Measurements from ENCODE around the gene STAT6. TPM values are rescaled to one million over a fixed set of nuclear protein-coding genes. Genes with fewer than 3 reads are reported as not detected.

Gene STAT6
- total and polyA plus RNA-seq, 10 of the 15 experiments (the other 5 are each of a cell fraction or from before 2014, with no cell fraction given) = 14.2 to 176 (median 89.6) TPM

DNA sequence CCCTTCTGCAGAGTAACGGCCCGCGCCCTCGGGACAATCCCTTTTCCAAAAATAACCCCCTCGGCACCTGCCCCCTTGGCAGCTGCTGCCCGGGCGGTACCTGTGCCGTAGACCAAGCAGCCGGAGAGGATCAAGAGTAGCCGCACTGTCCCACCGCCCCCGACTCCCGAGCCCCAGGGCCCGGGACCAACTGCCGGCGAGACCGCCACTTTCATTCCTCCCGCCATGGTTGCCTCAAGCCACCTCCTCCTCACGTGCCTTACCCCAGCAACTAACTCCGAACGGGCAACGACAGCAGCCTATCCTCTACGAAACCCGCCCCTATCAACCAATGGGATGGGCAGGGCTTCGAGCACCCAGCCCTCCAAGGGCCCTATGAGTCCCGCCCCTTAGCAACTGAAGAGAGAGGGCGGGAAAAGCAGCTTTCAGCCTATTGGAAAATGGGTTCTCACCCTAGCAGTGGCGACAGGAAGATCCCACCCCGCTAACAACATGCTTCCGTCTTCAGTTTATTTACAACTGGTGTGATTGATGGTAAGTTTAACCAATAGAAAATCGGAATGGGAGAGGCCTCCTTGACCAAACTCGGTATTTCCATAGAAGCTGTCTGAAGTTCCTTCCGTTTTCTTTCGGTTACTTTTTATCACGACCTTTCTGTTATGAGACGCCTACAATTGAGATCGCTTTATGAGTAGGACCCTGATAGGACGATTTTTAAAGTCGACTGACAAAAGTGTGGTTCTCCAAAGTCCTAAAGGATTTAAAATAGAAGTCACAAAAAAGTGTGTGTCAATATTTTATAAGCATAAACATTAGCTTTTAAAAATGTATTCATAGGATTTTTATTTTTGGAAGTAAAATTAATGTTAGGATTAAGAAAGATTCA lies 32.4 kb downstream of the STAT6 start, which contains the start of gene NEMP1 (continued):
- TF ChIP-seq, protein P1, sequence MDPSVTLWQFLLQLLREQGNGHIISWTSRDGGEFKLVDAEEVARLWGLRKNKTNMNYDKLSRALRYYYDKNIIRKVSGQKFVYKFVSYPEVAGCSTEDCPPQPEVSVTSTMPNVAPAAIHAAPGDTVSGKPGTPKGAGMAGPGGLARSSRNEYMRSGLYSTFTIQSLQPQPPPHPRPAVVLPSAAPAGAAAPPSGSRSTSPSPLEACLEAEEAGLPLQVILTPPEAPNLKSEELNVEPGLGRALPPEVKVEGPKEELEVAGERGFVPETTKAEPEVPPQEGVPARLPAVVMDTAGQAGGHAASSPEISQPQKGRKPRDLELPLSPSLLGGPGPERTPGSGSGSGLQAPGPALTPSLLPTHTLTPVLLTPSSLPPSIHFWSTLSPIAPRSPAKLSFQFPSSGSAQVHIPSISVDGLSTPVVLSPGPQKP (IDR thresholded peaks at IDR 0.05; ENCODE audit: low read depth, low read length) = peak; percentile 83; the same call in 1 of the 2 replicates
- TF ChIP-seq BHLHE40 (IDR thresholded peaks at IDR 0.05; ENCODE audit: borderline replicate concordance in 1 of 2, low read depth in 2 of 2, low read length in 1 of 2) = peak; percentile 100
- no peak for TF ChIP-seq SPI1 (IDR thresholded peaks at IDR 0.05; ENCODE audit: borderline replicate concordance, insufficient read depth, low read depth, low read length)
- peak in 1 of 2 experiments; percentile 47; a peak in 1 of 3 replicates for TF ChIP-seq EGR1 (IDR thresholded peaks at IDR 0.05; ENCODE audit: borderline replicate concordance in 1 of 2, low read depth in 2 of 2, low read length in 2 of 2)
- TF ChIP-seq, protein P2, sequence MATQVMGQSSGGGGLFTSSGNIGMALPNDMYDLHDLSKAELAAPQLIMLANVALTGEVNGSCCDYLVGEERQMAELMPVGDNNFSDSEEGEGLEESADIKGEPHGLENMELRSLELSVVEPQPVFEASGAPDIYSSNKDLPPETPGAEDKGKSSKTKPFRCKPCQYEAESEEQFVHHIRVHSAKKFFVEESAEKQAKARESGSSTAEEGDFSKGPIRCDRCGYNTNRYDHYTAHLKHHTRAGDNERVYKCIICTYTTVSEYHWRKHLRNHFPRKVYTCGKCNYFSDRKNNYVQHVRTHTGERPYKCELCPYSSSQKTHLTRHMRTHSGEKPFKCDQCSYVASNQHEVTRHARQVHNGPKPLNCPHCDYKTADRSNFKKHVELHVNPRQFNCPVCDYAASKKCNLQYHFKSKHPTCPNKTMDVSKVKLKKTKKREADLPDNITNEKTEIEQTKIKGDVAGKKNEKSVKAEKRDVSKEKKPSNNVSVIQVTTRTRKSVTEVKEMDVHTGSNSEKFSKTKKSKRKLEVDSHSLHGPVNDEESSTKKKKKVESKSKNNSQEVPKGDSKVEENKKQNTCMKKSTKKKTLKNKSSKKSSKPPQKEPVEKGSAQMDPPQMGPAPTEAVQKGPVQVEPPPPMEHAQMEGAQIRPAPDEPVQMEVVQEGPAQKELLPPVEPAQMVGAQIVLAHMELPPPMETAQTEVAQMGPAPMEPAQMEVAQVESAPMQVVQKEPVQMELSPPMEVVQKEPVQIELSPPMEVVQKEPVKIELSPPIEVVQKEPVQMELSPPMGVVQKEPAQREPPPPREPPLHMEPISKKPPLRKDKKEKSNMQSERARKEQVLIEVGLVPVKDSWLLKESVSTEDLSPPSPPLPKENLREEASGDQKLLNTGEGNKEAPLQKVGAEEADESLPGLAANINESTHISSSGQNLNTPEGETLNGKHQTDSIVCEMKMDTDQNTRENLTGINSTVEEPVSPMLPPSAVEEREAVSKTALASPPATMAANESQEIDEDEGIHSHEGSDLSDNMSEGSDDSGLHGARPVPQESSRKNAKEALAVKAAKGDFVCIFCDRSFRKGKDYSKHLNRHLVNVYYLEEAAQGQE (IDR thresholded peaks at IDR 0.05; ENCODE audit: low read depth, low read length) = no peak
- peak; percentile 96 for TF ChIP-seq SP1 (IDR thresholded peaks at IDR 0.05; ENCODE audit: low read depth, low read length)
- TF ChIP-seq YBX1 (IDR thresholded peaks at IDR 0.05) = no peak
- no peak for TF ChIP-seq ASH2L (IDR thresholded peaks at IDR 0.05; ENCODE audit: borderline replicate concordance, low read depth)
- 0 out of 2 replicates have a peak, but pooled peaks have one; percentile 33 for TF ChIP-seq MEF2A (IDR thresholded peaks at IDR 0.05; ENCODE audit: insufficient read depth, low read depth, low read length)
- peak; percentile 86 for TF ChIP-seq FOXK2 (IDR thresholded peaks at IDR 0.05)
- peak; percentile 77 to 97 for TF ChIP-seq SRF (IDR thresholded peaks at IDR 0.05; ENCODE audit: low read depth in 2 of 2, low read length in 2 of 2)
- TF ChIP-seq POLR2A (IDR thresholded peaks at IDR 0.05; ENCODE audit: low read depth, low read length) = peak; percentile 90
- TF ChIP-seq, protein P3, sequence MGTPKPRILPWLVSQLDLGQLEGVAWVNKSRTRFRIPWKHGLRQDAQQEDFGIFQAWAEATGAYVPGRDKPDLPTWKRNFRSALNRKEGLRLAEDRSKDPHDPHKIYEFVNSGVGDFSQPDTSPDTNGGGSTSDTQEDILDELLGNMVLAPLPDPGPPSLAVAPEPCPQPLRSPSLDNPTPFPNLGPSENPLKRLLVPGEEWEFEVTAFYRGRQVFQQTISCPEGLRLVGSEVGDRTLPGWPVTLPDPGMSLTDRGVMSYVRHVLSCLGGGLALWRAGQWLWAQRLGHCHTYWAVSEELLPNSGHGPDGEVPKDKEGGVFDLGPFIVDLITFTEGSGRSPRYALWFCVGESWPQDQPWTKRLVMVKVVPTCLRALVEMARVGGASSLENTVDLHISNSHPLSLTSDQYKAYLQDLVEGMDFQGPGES (IDR thresholded peaks at IDR 0.05) = peak; percentile 93
- 0 out of 2 replicates have a peak, but pooled peaks have one; percentile 33 for TF ChIP-seq POLR2AphosphoS2 (IDR thresholded peaks at IDR 0.05; ENCODE audit: low read depth, low read length)
- TF ChIP-seq ZNF622 (IDR thresholded peaks at IDR 0.05) = no peak
- TF ChIP-seq CEBPB (IDR thresholded peaks at IDR 0.05; ENCODE audit: borderline replicate concordance in 1 of 2, low read depth in 2 of 2, low read length in 2 of 2) = peak in 1 of 2 experiments; percentile 8; a peak in 1 of 4 replicates
- TF ChIP-seq POLR2AphosphoS5 (IDR thresholded peaks at IDR 0.05; ENCODE audit: low read length) = peak; percentile 74
- peak; percentile 95 for TF ChIP-seq BMI1 (IDR thresholded peaks at IDR 0.05; ENCODE audit: borderline replicate concordance)
- peak; percentile 94 for TF ChIP-seq KLF5 (IDR thresholded peaks at IDR 0.05; ENCODE audit: partially characterized antibody)
- TF ChIP-seq HDAC2 (IDR thresholded peaks at IDR 0.05) = 0 out of 2 replicates have a peak, but pooled peaks have one; percentile 67
- TF ChIP-seq YY1 (IDR thresholded peaks at IDR 0.05; ENCODE audit: low read depth, low read length) = peak; percentile 93
- TF ChIP-seq, protein P4, sequence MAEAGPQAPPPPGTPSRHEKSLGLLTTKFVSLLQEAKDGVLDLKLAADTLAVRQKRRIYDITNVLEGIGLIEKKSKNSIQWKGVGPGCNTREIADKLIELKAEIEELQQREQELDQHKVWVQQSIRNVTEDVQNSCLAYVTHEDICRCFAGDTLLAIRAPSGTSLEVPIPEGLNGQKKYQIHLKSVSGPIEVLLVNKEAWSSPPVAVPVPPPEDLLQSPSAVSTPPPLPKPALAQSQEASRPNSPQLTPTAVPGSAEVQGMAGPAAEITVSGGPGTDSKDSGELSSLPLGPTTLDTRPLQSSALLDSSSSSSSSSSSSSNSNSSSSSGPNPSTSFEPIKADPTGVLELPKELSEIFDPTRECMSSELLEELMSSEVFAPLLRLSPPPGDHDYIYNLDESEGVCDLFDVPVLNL (IDR thresholded peaks at IDR 0.05; ENCODE audit: low read depth, low read length) = peak; percentile 98
- TF ChIP-seq FOXM1 (IDR thresholded peaks at IDR 0.05; ENCODE audit: low read depth, low read length) = peak; percentile 72; the same call in 1 of the 2 replicates
- no peak for TF ChIP-seq PAX8 (IDR thresholded peaks at IDR 0.05)
